Smooth muscle cell (in vitro differentiated cells): ENCODE data around the gene KIAA1210. TPM values are rescaled to one million over a fixed set of nuclear protein-coding genes. Genes with fewer than 3 reads are reported as not detected.

ENCODE experiments used
- DNase-seq: peaks from one replicate; lab custom pipeline; 2025; ENCODE audit not compliant: unreplicated experiment; lab: John Stamatoyannopoulos, UW
- H2AFZ ChIP-seq: fragments of 200-600 bp; sonication (generic); 2 replicates; pipeline ENCODE4 v1.6.0; 2016; ENCODE audit warnings: antibody characterized with exemption, low read depth, mild to moderate bottlenecking
- H3F3A ChIP-seq: fragments of 200-600 bp; sonication (generic); 2 replicates; pipeline ENCODE4 v1.6.0; 2017; ENCODE audit warnings: antibody characterized with exemption, low read depth
- H3K27ac ChIP-seq: fragments of 200-600 bp; sonication (generic); 2 replicates; pipeline ENCODE4 v1.5.1; 2016; ENCODE audit warnings: low read depth, mild to moderate bottlenecking
- H3K27me3 ChIP-seq: fragments of 200-600 bp; sonication (generic); 2 replicates; pipeline ENCODE4 v1.6.1; 2016; ENCODE audit warnings: low read depth, mild to moderate bottlenecking
- H3K36me3 ChIP-seq: fragments of 200-600 bp; sonication (generic); 2 replicates; pipeline ENCODE4 v1.5.1; 2016; ENCODE audit warnings: low read depth
- H3K4me1 ChIP-seq: fragments of 200-600 bp; sonication (generic); 2 replicates; pipeline ENCODE4 v1.5.1; 2016; ENCODE audit warnings: low read depth
- H3K4me2 ChIP-seq: fragments of 200-600 bp; sonication (generic); 2 replicates; pipeline ENCODE4 v1.6.0; 2016; ENCODE audit warnings: mild to moderate bottlenecking
- H3K4me3 ChIP-seq: fragments of 200-600 bp; sonication (generic); 2 replicates; pipeline ENCODE4 v1.5.1; 2016; ENCODE audit warnings: mild to moderate bottlenecking
- H3K79me2 ChIP-seq: fragments of 200-600 bp; sonication (generic); 2 replicates; pipeline ENCODE4 v1.6.0; 2016; ENCODE audit warnings: low read depth, mild to moderate bottlenecking
- H3K9ac ChIP-seq: fragments of 200-600 bp; sonication (generic); 2 replicates; pipeline ENCODE4 v1.6.0; 2016; ENCODE audit warnings: low read depth
- H3K9me3 ChIP-seq: fragments of 200-600 bp; sonication (generic); replicated peaks from 2 replicates; pipeline ENCODE4 v1.5.1; 2016; ENCODE audit warnings: low read depth
- H4K20me1 ChIP-seq: fragments of 200-600 bp; sonication (generic); 2 replicates; pipeline ENCODE4 v1.6.0; 2016; ENCODE audit warnings: low read depth
- WGBS: methylation state at CpG from one replicate; pipeline ENCODE4 v1.1.7; 2016; ENCODE audit warnings: low lambda C conversion rate; 5-methylcytosine and 5-hydroxymethylcytosine counted together
- polyA plus RNA-seq: library from polyadenylated mRNA; unstranded; fragments of >200 nt; fragmentation: Nextera tagmentation; extraction: Ambion mirVana; gene quantifications from 2 replicates; pipeline ENCODE4 v1.2.1, GENCODE V29; 2016
- total RNA-seq: library from RNA; depleted of rRNA; stranded (reverse); fragments of >200 nt; gene quantifications from 2 replicates; pipeline ENCODE4 v1.2.3, GENCODE V29; 2014
- TF ChIP-seq, protein P1 (sequence below): fragments of 200-600 bp; sonication (generic); IDR thresholded peaks from 2 replicates; pipeline ENCODE4 v1.5.1; 2017; ENCODE audit warnings: borderline replicate concordance, mild to moderate bottlenecking, antibody characterized with exemption; ENCODE audit not compliant: insufficient read depth, poor library complexity, severe bottlenecking

KIAA1210 gene
- total and polyA plus RNA-seq, 2 experiments from 2014 or later = not detected

DNA sequence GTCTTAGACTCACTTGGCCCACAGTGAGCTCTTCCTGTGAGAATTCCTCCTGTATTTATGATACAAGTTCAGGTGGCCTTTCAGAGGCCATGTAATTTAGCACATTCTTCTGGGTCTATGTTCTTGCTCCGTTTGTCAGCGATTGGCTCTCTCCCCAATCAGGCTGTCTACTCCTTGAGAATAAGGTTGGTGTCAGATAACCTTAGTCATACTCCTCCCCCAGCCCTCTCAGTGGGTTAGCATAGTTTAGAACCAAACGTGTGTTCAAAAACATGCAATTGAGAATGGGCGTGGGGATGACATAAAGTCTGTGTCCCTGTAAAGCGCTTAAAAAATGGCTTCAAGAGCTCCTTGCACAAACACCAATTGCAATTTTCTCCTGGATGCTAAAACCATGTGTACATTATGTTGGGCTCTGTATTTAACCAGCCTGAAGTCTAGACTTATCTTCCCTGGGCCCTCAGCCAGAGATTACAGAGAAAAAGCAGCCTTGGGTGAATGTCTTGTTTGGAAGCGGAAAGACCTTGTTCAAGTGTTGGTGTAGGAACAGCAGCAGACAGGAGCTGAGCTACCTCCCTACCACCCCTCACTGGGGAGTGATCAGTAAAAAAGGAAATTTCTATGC, 64.8 kb downstream of the KIAA1210 start:
- H3K4me2 ChIP-seq = no peak overlapping the region
- H3K4me3 ChIP-seq = no peak overlapping the region
- H3K4me1 ChIP-seq = no peaks in the 10 kb centered on the region
- TF ChIP-seq, protein P1, sequence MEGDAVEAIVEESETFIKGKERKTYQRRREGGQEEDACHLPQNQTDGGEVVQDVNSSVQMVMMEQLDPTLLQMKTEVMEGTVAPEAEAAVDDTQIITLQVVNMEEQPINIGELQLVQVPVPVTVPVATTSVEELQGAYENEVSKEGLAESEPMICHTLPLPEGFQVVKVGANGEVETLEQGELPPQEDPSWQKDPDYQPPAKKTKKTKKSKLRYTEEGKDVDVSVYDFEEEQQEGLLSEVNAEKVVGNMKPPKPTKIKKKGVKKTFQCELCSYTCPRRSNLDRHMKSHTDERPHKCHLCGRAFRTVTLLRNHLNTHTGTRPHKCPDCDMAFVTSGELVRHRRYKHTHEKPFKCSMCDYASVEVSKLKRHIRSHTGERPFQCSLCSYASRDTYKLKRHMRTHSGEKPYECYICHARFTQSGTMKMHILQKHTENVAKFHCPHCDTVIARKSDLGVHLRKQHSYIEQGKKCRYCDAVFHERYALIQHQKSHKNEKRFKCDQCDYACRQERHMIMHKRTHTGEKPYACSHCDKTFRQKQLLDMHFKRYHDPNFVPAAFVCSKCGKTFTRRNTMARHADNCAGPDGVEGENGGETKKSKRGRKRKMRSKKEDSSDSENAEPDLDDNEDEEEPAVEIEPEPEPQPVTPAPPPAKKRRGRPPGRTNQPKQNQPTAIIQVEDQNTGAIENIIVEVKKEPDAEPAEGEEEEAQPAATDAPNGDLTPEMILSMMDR = no peak
- no peak overlapping the region for H3K9ac ChIP-seq
- no peaks in the 10 kb centered on the region for H4K20me1 ChIP-seq
- H2AFZ ChIP-seq = no peak overlapping the region
- no peak overlapping the region for H3K27ac ChIP-seq
- no peak for DNase-seq
- no peaks in the 10 kb centered on the region for H3K79me2 ChIP-seq
- WGBS = 62% methylated on average over 6 of the region's 6 CpGs
- H3F3A ChIP-seq = no peaks in the 10 kb centered on the region
- H3K9me3 ChIP-seq = no peaks in the 10 kb centered on the region
- H3K27me3 ChIP-seq = no peaks in the 10 kb centered on the region
- H3K36me3 ChIP-seq = no peaks in the 10 kb centered on the region

DNA sequence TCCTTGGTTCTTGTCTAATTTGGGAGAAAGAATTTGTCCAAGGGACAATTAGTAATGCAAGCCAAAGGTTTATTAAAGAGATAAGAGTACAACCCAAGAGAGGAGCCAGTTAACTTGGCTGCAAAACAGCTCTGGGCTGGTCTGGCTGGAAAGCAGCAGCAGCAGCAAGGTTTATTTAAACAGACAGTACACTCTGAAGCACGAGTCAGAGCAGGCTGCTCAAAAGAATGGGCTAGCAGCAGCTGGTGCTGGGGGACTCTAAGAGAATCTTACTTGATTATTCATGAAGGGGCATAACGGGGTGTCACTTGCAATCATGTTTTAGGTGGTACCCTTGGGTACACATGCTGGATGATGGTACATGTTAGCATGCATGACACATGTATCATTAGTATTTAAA, 71.9 kb downstream of the KIAA1210 start:
- Histone ChIP-seq H3K9me3 (no peaks in the 10 kb centered on the region), H4K20me1 (no peaks in the 10 kb centered on the region), H3K27ac (no peak overlapping the region), H3K9ac (no peak overlapping the region), H3K4me1 (no peaks in the 10 kb centered on the region), H3K4me2 (no peak overlapping the region), H3K4me3 (no peak overlapping the region), H3F3A (no peaks in the 10 kb centered on the region), H3K79me2 (no peaks in the 10 kb centered on the region), H3K36me3 (no peaks in the 10 kb centered on the region), H3K27me3 (no peaks in the 10 kb centered on the region), H2AFZ (no peak overlapping the region)
- WGBS = 34% methylated on average over 2 of the region's 2 CpGs
- TF ChIP-seq, protein P1 = no peak
- DNase-seq = no peak

- DNase-seq = no peak
- H4K20me1 ChIP-seq = no peaks in the 10 kb centered on the region
- H3K4me1 ChIP-seq = no peaks in the 10 kb centered on the region
Observed at GRCh38 chrX:119045884-119046283, 81.7 kb downstream of the KIAA1210 start.

More at GRCh38 chrX:119045884-119046283, 81.7 kb downstream of the KIAA1210 start:
- no peak overlapping the region for H3K9ac ChIP-seq
- H3K4me3 ChIP-seq = no peak overlapping the region
- no peak overlapping the region for H2AFZ ChIP-seq
- no peaks in the 10 kb centered on the region for H3F3A ChIP-seq
- no peaks in the 10 kb centered on the region for H3K79me2 ChIP-seq
- TF ChIP-seq, protein P1 = no peak
- no peak overlapping the region for H3K27ac ChIP-seq
- H3K36me3 ChIP-seq = no peaks in the 10 kb centered on the region
- no peaks in the 10 kb centered on the region for H3K27me3 ChIP-seq
- peaks cover 4% of the 10 kb centered on the region for H3K9me3 ChIP-seq
- no peak overlapping the region for H3K4me2 ChIP-seq
- 78% methylated on average over 2 of the region's 2 CpGs for WGBS
